Measurements from ENCODE around the gene KSR2.
"Not testable (repeated sequence)": the region's sequence is repeated elsewhere in the genome, so short reads cannot be mapped to it uniquely, and the experiment has no call there.

The KSR2 gene

DNA sequence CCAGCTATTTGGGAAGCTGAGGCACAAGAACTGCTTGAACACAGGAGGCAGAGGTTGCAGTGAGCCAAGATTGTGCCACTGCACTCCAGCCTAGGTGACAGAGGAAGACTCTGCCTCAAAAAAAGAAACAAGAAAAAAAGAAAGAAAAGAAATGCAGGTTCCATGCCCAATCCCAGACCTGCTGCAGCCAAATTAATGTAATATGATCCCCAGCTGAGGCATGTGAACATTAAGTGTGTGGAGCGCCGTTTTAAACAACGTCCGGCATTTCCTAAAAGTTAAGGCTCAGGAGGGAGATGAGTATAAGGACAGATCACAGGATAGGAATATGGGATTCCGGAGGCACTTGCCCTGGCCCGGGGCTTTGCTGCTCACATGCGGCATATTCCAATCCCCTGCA is 162.9 kb downstream of the KSR2 start:
- ATAC-seq, result no peak
- no peak overlapping the region for H3K4me3 Mint-ChIP-seq
- peaks cover 19% of the 10 kb centered on the region for H3K27me3 Mint-ChIP-seq
- no peaks in the 10 kb centered on the region for H3K36me3 Mint-ChIP-seq
- H3K4me1 Mint-ChIP-seq, result no peaks in the 10 kb centered on the region
- H3K27ac Mint-ChIP-seq, result no peak overlapping the region
- H3K9me3 Mint-ChIP-seq, result peaks cover 2% of the 10 kb centered on the region

DNA sequence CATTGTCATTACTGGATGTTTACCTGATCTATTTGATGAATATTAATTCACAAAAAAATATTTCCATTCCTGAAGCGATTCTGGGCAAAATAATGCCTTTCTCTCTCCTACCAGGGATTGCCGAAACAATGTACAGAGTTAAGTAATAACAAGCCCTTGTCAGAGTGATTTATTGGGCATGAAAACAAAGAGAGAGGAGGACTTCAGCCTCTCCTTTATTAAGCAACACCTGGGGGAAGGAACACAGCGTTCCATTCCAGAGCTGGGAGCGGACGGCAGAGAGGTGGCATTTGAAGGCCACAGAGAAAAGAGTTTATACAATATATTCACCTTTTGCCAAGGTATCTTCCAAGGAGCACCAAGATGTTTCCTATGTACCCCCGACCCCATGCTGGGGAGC is 165.8 kb downstream of the KSR2 start:
- no peak for ATAC-seq
- H3K27me3 Mint-ChIP-seq, result no peaks in the 10 kb centered on the region
- no peaks in the 10 kb centered on the region for H3K4me1 Mint-ChIP-seq
- H3K36me3 Mint-ChIP-seq, result no peaks in the 10 kb centered on the region
- H3K27ac Mint-ChIP-seq, result no peak overlapping the region
- no peak overlapping the region for H3K4me3 Mint-ChIP-seq
- H3K9me3 Mint-ChIP-seq, result peaks cover 7% of the 10 kb centered on the region

DNA sequence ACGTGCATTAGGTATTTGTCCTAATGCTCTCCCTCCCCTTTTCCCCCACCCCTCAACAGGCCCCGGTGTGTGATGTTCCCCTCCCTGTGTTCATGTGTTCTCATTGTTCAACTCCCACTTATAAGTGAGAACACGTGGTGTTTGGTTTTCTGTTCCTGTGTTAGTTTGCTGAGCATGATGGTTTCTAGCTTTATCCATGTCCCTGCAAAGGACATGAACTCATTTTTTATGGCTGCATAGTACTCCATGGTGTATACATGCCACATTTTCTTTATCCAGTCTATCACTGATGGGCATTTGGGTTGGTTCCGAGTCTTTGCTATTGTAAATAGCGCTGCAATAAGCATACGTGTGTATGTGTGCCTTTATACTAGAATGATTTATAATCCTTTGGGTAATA is 168.1 kb downstream of the KSR2 start:
- H3K27me3 Mint-ChIP-seq, H3K36me3 Mint-ChIP-seq, H3K4me3 Mint-ChIP-seq, H3K27ac Mint-ChIP-seq, ATAC-seq, H3K4me1 Mint-ChIP-seq: not testable (repeated sequence)
- peaks cover 11% of the 10 kb centered on the region for H3K9me3 Mint-ChIP-seq

DNA sequence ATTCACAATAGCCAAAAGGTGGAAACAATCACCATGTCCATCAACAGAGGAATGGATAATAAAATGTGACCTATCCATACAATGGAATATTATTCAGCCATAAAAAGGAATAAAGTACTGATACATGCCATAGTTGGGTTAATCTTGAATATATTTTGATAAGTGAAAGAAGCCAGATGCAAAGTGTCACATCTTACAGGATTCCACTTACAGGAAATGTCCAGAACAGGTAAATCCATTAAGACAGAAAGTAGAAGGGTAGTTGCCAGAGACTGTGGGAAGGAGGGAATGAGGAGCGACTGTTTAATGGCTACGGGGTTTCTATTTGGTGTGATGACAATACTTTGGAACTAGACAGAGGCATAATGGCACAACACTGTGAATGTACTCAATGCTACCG is 171.6 kb downstream of the KSR2 start:
- no peak overlapping the region for H3K27ac Mint-ChIP-seq

DNA sequence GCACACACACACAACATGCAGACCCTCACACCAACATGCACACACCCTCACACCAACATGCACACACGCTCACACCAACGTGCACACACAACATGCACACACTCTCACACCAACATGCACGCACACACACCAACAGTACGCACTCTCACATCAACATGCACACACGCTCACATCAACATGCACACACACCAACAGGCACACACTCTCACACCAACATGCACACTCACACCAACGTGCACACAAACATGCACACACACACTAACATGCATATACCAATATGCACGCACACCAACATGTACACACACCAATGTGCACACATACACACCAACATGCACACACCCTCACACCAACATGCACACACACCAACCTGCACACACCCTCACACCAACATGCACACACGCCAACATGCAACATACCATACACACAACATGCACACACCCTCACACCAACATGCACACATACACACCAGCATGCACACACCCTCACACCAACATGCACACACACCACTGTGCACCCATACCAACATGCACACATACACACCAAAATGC is 175.8 kb downstream of the KSR2 start:
- Mint-ChIP-seq H3K27ac (no peak overlapping the region), H3K4me3 (no peak overlapping the region), H3K9me3 (peaks cover 4% of the 10 kb centered on the region), H3K27me3 (no peaks in the 10 kb centered on the region), H3K4me1 (no peaks in the 10 kb centered on the region), H3K36me3 (no peaks in the 10 kb centered on the region)
- no peak for ATAC-seq

More for the DNA sequence above, 171.6 kb downstream of the KSR2 start:
- H3K9me3 Mint-ChIP-seq, result peaks cover 10% of the 10 kb centered on the region
- no peaks in the 10 kb centered on the region for H3K4me1 Mint-ChIP-seq
- ATAC-seq, result no peak
- no peaks in the 10 kb centered on the region for H3K27me3 Mint-ChIP-seq
- H3K36me3 Mint-ChIP-seq, result no peaks in the 10 kb centered on the region
- no peak overlapping the region for H3K4me3 Mint-ChIP-seq

DNA sequence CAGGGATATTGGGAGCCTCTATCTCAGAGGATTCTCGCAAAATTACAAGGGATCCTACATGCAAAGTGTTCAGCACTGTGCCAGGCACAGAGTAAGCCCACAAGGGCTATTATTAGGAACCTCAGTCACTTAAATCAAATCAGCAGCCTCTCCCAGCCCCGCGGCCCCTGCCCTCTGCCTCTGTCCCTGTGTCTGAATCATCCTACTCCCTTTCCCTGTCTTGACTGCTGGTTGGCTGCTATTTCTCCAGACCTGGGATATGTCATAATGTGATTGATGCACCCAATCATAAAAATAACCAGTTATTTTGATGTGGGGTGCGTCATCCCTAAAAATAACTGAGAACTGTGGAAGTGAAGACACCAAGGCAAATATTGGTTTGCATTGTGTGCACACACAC is 176.3 kb downstream of the KSR2 start:
- H3K4me3 Mint-ChIP-seq, result no peak overlapping the region
- H3K9me3 Mint-ChIP-seq, result peaks cover 4% of the 10 kb centered on the region
- no peaks in the 10 kb centered on the region for H3K36me3 Mint-ChIP-seq
- ATAC-seq, result no peak
- H3K4me1 Mint-ChIP-seq, result no peaks in the 10 kb centered on the region
- H3K27ac Mint-ChIP-seq, result no peak overlapping the region
- H3K27me3 Mint-ChIP-seq, result no peaks in the 10 kb centered on the region

DNA sequence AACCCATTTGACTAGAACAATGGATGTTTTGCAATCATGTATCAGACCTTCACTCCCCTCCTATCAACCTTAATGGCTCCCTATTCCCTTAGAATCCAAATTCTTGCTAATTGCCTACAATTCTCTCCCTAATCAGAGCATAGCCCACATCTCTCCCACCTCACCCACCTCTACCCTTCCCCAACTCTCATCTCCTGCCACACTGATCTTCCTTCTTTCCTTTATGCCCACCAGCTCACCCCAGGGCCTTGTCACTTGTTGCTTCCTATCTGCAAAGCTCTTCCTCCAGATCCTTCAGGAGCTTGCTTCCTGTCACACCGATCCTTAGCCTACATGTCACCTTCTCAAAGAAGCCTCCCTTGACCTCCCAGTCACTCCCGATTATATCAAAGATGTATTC is 177.8 kb downstream of the KSR2 start:
- H3K9me3 Mint-ChIP-seq, result peaks cover 3% of the 10 kb centered on the region
- H3K36me3 Mint-ChIP-seq, result no peaks in the 10 kb centered on the region
- no peak overlapping the region for H3K4me3 Mint-ChIP-seq
- no peak for ATAC-seq
- no peak overlapping the region for H3K27ac Mint-ChIP-seq
- H3K27me3 Mint-ChIP-seq, result no peaks in the 10 kb centered on the region
- no peaks in the 10 kb centered on the region for H3K4me1 Mint-ChIP-seq

DNA sequence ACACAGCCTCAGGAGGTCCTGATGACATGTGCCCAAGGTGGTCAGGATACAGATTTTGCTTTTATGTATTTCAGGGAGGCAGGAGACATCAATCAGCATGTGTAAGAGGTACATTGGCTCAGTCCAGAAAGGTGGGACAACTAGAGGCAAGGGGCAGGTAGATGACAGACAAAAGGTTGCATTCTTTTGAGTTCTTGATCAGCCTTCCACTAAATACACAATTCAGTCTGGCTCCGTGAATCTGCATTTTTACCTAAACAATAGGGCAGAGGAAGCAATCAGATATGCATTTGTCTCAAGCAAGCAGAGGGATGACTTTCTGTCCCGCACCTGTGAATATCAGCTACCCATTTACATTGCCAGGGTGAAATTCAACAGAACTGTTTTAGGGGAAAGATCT is 178.6 kb downstream of the KSR2 start:
- Mint-ChIP-seq H3K9me3 (peaks cover 7% of the 10 kb centered on the region), H3K27me3 (no peaks in the 10 kb centered on the region), H3K4me3 (no peak overlapping the region), H3K27ac (no peak overlapping the region), H3K36me3 (no peaks in the 10 kb centered on the region), H3K4me1 (no peaks in the 10 kb centered on the region)
- no peak for ATAC-seq

DNA sequence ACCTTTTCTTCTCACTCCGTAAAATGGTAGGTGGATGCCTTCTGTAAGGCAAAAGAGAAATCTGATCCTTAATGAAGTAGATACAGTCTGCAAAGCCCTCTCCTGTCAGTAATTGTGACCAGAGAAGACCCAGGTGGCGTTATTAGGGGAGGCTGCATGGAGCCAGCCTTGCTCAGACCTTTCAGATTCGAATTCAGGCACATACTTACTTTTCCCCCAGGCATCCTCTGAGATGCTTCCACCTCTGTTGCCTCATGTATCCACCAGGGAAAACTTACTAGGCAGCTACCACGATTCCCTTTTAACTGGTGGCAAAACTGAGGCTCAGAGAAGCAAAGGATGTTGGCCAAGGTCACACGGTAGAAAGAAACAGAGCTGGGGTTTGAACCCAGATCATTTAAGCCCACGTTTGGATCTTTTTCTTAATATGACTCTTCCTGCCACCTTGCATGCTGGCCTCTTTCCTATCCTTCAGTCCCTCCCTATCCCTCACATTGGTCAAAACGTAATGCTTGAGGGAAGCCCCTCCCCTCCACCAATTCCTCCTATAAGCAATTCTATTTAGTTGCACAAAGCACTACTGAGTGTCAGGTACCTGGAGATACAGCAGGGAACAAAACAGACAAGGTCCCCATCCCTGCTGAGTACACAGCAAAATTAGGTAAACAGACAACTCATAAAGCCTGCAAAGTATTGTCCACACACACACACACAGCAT is 179.4 kb downstream of the KSR2 start:
- Mint-ChIP-seq H3K4me3 (no peak overlapping the region), H3K27me3 (no peaks in the 10 kb centered on the region), H3K4me1 (no peaks in the 10 kb centered on the region), H3K9me3 (peaks cover 12% of the 10 kb centered on the region), H3K36me3 (no peaks in the 10 kb centered on the region), H3K27ac (no peak overlapping the region)
- ATAC-seq, result peak; percentile 24

DNA sequence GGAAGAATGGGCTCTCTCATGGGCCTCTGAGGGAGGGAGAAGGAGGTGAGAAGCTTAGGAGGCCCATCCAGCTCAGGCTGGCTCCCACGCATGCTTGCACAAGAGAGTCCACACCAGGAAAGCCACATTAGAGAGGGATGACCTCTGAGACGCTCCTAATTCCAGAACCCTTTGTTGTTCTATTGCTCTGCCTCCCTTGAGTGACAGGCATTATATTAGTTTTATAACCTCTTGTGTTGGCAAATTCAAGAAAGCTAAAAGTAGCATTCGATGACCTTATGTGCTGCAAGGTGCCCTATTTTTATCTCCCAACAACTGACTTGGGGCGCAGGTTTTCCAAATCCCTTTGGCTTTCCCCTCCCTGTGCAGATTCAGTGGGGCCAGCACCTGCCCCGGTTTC is 190.1 kb downstream of the KSR2 start:
- ATAC-seq, result no peak
- Mint-ChIP-seq H3K4me3 (no peak overlapping the region), H3K27ac (no peak overlapping the region)

DNA sequence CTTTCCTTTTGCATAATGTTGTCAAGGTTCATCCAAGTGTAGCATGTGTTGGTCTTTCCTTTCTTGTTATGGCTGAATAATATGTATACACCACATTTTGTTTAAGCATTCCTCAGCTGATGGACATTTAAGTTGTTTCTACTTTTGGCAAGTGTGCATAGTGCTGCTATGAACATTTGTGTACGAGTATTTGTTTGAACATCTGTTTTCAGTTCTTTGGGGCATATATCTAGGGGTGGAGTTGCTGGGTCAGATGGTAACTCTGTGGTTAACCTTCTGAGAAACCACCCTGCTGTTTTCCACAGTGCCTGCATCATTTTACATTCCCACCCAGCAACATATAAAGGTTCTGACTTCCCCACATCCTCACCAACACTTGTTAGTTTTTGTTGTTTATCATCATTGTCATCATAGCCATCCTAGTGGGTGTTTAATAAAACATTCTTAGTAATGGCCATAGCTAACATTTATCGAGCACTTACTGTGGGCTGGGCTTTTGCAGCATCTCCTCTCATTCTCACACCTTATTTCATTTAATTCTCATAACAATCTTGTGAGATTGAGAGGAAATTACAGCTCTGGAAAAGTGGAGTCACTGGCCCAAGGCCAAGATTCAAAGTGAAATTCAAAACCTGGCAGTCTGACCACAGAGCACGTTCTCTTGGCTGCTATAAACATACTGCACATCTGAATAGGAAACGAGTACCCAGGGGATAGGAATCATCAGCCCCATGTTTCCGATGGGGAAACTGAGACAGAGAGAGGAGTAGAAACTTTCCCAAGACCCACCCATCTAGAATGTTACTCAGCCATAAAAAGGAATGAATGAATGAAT is 193.6 kb downstream of the KSR2 start:
- H3K27me3 Mint-ChIP-seq, result no peaks in the 10 kb centered on the region
- ATAC-seq, result no peak

More for the DNA sequence above, 190.1 kb downstream of the KSR2 start:
- Mint-ChIP-seq H3K27me3 (no peaks in the 10 kb centered on the region), H3K36me3 (no peaks in the 10 kb centered on the region), H3K9me3 (no peaks in the 10 kb centered on the region), H3K4me1 (no peaks in the 10 kb centered on the region)

DNA sequence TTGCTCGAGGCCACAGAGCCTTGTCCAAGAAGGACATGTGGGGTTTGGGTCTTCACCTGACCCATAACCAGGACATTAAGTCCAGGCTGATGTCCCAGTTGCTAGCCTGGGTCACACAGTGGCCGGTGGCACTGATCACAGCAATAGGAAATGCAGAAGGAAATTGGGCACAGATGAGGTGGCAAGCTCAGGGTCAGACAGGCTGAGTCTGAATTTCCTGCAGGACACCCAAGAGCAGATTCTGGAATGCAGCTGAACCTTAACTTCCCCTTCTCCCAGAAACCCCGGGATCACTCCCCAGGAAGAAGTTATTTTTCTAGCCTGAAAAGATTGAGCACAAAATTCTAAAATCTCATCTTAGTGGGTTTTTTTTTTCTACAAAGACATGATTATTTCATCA is 199.9 kb downstream of the KSR2 start:
- Mint-ChIP-seq H3K27me3 (no peaks in the 10 kb centered on the region), H3K4me3 (no peak overlapping the region), H3K36me3 (no peaks in the 10 kb centered on the region), H3K27ac (no peak overlapping the region), H3K4me1 (no peaks in the 10 kb centered on the region), H3K9me3 (peaks cover 11% of the 10 kb centered on the region)
- no peak for ATAC-seq

More for the DNA sequence above, 193.6 kb downstream of the KSR2 start:
- Mint-ChIP-seq H3K27ac (no peak overlapping the region), H3K9me3 (no peaks in the 10 kb centered on the region), H3K4me1 (no peaks in the 10 kb centered on the region), H3K36me3 (no peaks in the 10 kb centered on the region), H3K4me3 (no peak overlapping the region)

DNA sequence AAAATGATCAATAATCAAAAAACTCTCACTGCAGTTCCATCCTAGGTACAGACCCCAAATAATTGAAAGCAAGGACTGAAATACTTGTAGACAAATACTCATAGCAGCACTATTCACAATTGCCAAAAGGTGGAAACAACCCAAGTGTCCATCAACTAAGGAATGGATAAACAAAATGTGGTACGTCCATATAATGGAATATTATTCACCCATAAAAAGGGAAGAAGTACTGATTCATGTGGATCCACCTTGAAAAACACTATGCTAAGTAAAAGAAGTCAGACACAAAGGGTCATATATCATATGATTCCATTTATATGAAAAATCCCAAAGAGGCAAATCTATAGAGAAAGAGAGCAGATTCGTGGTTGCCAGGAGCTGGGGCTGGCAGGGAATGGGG is 202.8 kb downstream of the KSR2 start:
- no peak overlapping the region for H3K4me3 Mint-ChIP-seq
- no peaks in the 10 kb centered on the region for H3K4me1 Mint-ChIP-seq
- H3K9me3 Mint-ChIP-seq, result peaks cover 11% of the 10 kb centered on the region
- no peaks in the 10 kb centered on the region for H3K27me3 Mint-ChIP-seq
- no peak overlapping the region for H3K27ac Mint-ChIP-seq
- no peak for ATAC-seq
- H3K36me3 Mint-ChIP-seq, result no peaks in the 10 kb centered on the region

DNA sequence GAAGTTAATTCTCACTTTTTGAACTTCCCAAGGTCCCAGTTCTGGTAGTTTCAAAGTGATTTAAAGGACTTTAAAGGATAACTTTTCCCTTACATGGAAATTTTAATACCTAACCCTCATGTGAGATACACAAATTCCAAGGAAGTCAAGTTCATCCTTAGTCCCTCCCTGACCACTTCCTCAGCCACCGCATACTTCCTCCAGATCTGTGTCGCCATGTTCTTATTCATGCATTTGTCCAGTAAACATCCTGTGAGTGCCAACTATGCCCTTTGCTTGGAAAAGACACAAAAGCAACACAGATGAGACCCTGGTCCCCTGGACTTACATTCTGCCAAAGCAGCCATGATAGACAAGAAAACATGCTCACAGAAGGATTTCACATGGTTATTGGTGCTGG is 206.6 kb downstream of the KSR2 start:
- H3K36me3 Mint-ChIP-seq, result no peaks in the 10 kb centered on the region
- no peak for ATAC-seq
- H3K4me3 Mint-ChIP-seq, result no peak overlapping the region
- no peak overlapping the region for H3K27ac Mint-ChIP-seq
- H3K4me1 Mint-ChIP-seq, result no peaks in the 10 kb centered on the region
- H3K27me3 Mint-ChIP-seq, result no peaks in the 10 kb centered on the region
- peaks cover 13% of the 10 kb centered on the region for H3K9me3 Mint-ChIP-seq

DNA sequence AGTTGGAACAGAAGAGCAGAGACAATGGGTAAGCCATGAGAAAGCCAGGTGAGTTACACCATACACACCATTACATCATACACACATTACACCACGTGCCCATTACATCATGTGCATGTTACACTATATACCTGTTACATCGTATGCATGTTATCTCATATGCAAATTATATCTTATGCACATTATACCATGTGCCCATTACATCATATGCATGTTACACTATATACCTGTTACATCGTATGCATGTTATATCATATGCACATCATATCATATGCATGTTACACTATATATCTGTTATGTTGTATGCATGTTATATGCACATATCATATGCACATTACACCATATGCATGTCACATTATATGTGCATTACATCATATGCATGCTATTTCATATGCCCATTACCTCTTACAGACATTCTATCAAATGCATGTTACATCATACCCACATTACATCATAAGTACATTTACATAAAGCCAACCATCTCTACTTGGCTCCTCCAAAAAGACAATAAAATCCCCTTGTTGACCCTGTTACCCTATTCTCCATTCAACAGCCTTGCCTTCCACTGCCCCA is 207.2 kb downstream of the KSR2 start:
- no peaks in the 10 kb centered on the region for H3K36me3 Mint-ChIP-seq
- H3K4me3 Mint-ChIP-seq, result no peak overlapping the region
- no peak for ATAC-seq
- no peak overlapping the region for H3K27ac Mint-ChIP-seq
- H3K9me3 Mint-ChIP-seq, result peaks cover 15% of the 10 kb centered on the region
- no peaks in the 10 kb centered on the region for H3K27me3 Mint-ChIP-seq
- H3K4me1 Mint-ChIP-seq, result no peaks in the 10 kb centered on the region

Data from stimulated activated memory B cell treated with anti-CD40 and anti-IgM and Interleukin-4, amounts not matched to agents 10 μg/mL and 1 μg/mL and 100 μg/mL, for 72 hours (primary cell).